Neural progenitor cell (in vitro differentiated cells): ENCODE results near the gene TP53I13.

Source experiments
- EZH2phosphoT487 ChIP-seq: fragments of 200-600 bp; sonication (generic); IDR thresholded peaks from 2 replicates; pipeline ENCODE4 v1.6.1; 2017; ENCODE audit warnings: antibody characterized with exemption
- TF ChIP-seq, protein P1 (sequence below): fragments of 200-600 bp; sonication (generic); IDR thresholded peaks from 2 replicates; pipeline ENCODE4 v1.5.1; 2017; ENCODE audit warnings: antibody characterized with exemption, mild to moderate bottlenecking

DNA sequence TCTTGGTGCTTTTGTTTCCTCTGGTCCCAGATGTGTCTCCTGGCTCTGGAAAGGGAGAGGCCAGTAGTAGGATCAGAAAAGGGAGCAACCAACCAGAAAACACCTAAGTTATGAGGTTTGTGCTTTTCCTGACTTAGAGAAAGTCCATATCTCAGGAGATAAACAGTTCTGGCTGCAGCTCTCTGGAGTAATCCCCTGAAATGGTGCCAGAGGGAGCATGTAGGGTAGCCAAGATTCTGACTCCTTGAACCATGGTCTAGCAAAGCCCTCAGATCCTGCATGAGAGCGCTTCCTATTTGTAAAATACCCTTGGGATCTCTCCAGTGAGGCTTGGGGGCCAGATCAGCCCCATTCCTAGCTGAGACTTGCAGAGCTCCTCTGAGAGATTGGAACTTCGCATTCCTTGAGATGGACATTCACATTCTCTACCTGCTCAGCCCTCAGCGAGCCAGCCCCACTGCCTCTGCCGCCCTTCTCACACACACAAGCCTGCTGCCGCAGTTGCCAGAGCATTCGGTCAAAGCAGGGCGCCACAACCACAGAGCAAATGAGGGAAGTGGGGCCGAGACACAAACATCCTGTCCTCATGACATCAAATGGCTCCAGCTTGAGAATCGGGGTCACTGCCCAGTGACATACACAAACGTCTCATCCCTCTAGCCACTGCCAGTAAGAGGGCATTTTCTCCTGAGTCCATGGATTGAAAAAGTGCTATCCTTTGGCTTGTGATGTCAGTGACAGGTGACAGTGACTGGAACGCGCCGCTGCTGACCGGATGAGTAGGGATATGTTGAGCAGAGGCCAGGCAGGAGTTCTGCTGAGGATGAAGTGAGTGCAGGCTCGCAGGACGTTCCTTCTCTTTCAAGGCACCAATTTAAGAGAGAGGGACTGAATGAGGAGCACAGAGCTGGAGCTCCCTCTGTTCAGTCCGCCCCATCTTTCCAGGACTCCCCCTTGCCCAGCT lies 6.7 kb upstream of the TP53I13 start:
- TF ChIP-seq, protein P1, sequence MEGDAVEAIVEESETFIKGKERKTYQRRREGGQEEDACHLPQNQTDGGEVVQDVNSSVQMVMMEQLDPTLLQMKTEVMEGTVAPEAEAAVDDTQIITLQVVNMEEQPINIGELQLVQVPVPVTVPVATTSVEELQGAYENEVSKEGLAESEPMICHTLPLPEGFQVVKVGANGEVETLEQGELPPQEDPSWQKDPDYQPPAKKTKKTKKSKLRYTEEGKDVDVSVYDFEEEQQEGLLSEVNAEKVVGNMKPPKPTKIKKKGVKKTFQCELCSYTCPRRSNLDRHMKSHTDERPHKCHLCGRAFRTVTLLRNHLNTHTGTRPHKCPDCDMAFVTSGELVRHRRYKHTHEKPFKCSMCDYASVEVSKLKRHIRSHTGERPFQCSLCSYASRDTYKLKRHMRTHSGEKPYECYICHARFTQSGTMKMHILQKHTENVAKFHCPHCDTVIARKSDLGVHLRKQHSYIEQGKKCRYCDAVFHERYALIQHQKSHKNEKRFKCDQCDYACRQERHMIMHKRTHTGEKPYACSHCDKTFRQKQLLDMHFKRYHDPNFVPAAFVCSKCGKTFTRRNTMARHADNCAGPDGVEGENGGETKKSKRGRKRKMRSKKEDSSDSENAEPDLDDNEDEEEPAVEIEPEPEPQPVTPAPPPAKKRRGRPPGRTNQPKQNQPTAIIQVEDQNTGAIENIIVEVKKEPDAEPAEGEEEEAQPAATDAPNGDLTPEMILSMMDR, result no peak
- TF ChIP-seq EZH2phosphoT487, result no peak
